NCI-H128 (cell line): ENCODE results near the gene GTF2IRD2.
"Not testable (repeated sequence)": the region's sequence is repeated elsewhere in the genome, so short reads cannot be mapped to it uniquely, and the experiment has no call there.

Experiments used
- DNase-seq: peaks from one replicate; lab custom pipeline; 2025; ENCODE audit not compliant: unreplicated experiment; lab: John Stamatoyannopoulos, UW

GTF2IRD2 gene

DNA sequence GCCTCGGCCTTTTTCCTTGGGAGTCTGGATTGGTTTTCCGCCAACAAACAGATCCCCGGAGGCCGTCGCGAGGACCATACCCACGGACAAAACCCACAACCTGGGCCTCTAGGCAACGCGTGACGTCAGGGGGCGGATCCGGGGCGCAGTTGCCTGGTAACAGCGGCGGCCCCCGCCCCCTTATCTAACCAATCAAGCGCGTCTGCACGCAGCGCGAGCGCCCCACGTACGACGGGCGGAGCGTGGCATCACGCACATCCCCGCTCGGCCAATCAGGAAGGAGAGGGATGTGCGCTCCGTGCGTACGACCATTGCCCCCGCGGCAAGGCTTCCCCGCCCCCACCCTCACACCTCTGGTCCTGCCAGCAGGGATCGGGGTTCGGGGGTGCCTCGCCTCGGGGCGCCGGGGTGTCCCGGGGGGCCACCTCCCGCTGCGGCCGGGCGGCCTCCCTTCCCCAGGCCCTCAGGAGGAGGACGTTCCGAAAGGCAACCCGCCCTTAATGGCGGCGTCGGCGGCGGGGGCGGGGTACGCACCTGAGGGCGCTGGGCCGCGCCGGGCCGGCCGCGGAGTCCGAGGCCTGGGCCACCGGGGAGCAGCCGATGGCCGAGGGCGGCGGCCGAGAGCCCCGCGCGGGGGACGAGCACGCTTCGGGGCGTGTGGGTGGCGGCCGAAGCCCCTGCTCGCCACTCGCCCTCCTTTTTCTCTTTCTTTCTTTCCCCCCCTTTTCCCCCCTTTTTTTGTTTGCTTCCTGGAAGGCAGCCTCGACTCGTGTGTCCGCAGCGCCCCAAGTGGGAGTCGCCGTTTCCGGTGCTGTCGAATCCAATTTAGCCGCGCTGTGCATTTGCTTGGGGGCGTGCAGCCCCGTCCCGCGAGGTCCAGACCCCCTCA is at the start of gene GTF2IRD2:
GTF2IRD2 (minus strand) TSS at position 773 of the 889 bp plus-strand sequence. CDS start 15,227 bp downstream, outside the sequence.
- DNase-seq = not testable (repeated sequence)

DNA sequence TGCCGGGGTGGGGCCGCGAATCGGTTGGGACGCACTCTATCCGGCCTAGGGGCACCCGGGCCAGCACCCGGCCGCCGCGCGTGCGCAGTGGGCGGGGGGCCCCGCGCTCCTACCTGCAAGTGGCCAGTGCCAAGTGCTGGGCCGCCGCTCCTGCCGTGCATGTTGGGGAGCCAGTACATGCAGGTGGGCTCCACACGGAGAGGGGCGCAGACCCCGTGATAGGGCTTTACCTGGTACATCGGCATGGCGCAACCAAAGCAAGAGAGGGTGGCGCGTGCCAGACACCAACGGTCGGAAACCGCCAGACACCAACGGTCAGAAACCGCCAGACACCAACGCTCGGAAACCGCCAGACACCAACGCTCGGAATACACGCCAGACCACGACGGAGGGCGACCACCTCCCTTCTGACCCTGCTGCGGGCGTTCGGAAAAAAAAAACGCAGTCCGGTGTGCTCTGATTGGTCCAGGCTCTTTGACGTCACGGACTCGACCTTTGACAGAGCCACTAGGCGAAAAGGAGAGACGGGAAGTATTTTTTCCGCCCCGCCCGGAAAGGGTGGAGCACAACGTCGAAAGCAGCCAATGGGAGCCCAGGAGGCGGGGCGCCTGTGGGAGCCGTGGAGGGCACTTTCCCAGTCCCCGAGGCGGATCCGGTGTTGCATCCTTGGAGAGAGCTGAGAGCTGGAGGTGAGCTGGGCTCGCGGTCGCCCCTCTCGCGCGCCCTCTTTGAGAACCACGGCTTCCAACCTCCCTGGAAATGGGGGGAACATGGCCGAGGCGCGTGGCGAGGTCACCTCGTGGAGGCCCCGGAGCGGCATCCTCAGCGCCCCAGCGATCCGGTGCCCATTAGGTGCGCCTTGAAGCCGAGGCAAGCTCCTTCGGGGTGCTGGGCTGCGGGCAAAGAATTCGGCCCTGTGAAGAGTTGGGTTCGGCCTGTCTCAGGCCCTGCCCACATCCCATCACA is 39.0 kb upstream of the GTF2IRD2 start:
- peak; percentile 30 for DNase-seq

DNA sequence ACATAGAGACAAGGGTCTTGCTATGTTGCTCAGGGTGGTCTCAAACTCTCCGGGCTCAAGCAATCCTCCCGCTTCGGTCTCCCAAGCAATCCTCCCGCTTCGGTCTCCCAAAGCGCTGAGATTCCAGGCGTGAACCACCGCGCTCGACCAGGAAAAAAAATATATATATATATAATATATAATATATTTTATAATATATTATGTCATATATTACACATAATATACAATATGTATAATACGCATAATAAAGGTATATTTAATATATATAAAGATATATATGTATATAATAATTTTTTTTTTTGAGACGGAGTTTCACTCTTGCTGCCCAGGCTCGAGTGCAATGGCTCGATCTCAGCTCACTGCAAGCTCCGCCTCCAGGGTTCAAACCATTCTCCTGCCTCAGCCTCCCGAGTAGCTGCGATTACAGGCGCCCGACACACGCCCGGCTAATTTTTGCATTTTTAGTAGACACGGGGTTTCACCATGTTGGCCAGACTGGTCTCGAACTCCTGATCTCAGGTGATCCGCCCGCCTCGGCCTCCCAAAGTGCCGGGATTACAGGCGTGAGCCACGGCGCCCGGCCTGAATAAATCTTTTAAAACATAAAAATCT is 38.2 kb upstream of the GTF2IRD2 start:
- not testable (repeated sequence) for DNase-seq

DNA sequence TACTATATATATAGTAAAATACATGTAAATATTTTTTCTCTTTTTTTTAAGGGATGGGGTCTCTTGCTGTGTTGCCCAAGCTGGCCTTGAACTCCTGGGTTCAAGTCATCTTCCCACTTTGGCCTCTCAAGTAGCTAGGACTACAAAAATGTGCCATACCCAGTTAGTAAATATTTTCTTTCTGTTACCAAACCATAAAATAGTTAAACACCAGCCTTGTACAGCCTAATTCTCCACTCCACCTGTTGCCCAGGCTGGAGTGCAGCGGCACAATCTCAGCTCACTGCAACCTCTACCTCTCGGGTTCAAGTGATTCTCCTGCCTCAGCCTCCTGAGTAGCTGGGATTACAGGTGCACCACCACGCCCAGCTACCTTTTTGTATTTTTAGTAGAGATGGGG is 33.9 kb upstream of the GTF2IRD2 start:
- DNase-seq = not testable (repeated sequence)

DNA sequence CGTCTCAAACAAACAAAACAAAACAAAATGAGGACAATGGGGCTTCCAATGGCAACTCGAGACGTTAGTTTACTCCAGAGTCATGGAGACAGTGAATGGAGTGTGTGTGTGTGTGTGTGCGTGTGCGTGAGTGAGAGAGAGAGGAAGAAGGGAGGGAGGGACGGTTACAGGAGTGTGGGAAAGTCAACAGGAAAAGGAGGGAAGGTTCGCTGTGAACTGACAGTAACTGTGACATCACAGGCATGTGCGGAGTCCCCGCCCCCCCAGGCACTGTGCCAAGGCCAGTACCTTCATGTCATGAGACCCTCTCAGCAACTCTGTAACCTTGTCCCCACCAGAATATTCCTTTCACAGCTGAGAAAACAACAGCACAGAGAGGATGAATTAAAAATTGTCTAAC is 30.7 kb upstream of the GTF2IRD2 start:
- not testable (repeated sequence) for DNase-seq

DNA sequence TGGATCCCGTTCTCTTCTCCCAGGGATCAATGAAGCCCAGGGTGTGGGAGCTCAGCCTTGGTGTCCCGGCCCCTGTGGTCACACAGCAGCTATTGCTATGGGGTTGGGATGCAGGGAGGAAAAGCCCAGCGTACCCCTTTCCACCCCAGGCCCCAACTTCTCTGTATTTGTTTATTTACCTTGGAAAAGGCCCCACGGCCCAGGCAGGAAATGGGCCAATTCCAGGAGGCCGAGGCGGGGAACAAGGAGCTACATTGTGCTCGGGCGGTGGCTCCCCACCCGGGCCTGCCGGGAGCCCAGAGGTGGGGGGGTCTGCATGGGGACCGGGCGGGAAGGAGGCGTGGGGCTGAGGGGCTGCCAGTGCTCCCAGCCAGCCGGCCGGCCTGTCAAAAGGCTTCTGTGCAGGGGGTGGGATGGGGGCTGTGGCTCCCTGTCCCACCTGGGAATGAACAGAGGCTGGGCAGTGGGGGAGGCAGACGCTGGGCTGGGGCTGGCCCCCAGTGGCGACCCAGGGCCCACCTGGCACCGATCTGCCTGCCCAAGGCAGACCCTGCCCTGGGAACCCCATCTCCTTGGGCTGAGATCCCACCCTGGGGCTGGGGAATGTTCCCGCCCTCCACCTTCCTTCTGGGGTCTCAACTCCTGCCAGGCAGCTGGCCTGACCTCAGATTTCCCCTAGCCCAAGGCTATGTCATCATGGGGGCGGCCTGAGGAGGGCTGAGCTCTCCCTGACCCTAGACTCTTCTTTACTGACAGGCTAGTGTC is 23.5 kb upstream of the GTF2IRD2 start:
- not testable (repeated sequence) for DNase-seq

DNA sequence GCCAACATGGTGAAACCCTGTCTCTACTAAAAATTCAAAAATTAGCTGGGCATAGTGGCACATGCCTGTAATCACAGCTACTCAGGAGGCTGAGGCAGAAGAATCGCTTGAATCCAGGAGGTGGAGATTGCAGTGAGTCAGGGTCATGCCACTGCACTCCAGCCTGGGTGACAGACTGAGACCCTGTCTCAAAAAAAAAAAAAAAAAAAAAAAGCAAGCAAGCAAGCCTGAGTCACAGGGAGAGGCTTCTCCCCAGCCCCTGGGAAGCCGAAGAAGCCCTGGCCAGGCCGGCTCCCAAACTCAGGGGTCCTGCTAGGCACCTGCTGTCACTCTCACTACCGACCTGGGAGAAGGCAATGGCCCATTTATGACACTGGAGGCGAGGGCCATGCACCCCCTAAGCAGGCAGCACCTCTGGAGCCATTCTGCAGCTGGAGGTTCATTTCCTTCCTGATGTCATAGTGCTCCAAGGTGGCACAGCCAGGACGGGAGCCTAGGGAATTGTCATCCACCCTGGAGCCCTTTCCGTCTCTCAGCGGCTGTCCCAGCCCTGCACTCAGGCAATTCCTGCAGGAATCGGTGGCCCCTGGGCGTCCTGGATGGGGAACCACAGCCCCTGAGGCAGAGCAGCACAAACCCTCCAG is 22.8 kb upstream of the GTF2IRD2 start:
- DNase-seq = not testable (repeated sequence)

DNA sequence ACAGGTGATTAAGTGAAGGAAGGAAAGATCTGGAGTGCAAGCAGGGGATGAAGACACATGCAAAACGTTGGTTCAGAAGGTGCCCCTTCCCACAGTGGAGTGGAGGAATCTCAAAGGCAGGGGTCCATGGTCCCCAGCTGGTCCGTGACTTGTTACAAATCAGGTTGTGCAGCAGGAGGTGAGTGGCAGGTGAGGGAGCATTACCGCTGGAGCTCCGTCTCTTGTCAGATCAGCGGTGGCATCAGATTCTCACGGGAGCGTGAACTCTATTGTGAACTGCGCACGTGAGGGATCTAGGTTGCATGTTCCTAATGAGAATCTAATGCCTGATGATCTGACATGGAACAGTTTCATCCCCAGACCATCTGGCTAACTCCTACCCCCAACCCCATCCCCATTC is 21.1 kb upstream of the GTF2IRD2 start:
- not testable (repeated sequence) for DNase-seq

DNA sequence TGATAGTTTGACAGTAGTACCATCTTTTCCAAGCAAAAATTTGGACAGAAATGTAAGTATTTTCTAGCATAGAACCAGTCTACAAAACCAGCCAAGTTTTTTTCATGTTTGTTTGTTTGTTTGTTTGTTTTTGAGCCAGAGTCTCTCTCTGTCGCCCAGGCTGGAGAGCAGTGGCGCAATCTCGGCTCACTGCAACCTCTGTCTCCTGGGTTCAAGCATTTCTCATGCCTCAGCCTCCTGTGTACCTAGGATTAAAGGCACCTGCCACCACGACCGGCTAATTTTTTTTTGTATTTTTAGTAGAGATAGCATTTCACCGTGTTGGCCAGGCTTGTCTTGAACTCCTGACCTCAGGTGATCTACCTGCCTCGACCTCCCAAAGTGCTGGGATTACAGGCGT is 14.4 kb upstream of the GTF2IRD2 start:
- DNase-seq = not testable (repeated sequence)

DNA sequence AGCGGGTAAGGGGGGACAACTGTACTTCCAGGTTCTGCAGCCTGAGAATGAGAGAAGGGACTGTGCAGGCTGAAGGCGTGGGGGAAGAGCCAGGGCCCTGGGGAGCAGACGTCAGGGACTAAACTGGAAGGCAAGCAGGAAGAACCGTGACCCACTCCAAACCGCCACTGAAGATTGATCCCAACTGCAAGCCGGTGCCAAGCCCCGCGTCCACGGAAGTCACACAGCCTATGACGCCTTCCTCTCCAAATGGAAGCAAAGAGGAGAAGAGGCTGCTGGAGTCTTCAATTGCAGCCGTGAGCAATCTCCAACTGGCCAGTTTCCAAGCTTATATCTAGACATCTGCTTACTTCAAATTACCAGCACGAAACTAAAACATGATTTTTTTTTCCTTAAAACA is 1.6 kb downstream of the GTF2IRD2 start:
- not testable (repeated sequence) for DNase-seq

DNA sequence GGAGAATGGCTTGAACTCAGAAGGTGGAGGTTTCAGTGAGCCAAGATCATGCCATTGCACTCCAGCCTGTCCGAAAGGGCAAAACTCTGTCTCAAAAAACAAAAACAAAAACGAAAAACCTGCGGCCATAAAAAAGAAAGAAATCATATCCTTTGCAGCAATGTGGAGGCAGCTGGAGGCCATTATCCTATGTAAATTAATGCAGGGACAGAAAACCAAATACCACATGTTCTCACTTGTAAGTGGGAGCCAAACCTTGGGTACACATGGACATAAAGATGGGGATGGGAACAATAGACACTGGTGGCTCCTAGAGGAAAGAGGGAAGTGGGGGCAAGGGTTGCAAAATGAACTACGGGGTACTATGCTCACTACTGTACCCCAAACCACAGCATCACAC is 21.0 kb downstream of the GTF2IRD2 start:
- DNase-seq = not testable (repeated sequence)

DNA sequence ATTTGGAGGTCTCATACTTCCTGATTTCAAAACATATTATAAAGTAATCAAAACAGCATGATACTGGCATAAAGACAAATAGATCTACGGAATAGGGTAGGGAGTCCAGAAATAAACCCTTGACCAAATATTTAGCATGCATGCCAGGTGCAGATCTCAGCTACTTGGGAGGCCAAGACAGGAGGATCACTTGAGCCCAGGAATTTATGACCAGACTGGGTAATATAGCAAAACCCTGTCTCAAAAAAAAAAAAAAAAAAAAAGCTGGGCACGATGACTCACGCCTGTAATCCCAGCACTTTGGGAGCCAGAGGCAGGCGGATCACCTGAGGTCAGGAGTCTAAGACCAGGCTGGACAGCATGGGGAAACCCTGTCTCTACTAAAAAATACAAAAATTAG is 21.4 kb downstream of the GTF2IRD2 start:
- not testable (repeated sequence) for DNase-seq

DNA sequence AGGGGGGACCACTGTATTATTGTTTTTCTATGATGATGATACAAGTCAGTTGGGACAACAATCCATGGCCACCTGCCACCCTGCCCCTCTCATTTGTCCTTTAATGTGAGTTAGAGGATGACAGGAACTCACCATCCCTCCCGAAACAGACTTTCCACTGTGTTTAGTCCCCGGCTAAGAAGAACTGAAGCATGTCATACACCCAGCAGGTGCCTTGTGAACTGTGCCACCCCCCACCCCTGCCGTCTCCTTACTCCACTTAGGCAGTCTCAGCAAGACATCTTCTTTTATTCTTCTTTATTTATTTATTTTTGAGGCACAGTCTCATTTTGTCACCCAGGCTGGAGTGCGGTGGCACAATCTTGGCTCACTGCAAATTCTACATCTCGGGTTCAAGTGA is 30.1 kb downstream of the GTF2IRD2 start:
- DNase-seq = not testable (repeated sequence)

DNA sequence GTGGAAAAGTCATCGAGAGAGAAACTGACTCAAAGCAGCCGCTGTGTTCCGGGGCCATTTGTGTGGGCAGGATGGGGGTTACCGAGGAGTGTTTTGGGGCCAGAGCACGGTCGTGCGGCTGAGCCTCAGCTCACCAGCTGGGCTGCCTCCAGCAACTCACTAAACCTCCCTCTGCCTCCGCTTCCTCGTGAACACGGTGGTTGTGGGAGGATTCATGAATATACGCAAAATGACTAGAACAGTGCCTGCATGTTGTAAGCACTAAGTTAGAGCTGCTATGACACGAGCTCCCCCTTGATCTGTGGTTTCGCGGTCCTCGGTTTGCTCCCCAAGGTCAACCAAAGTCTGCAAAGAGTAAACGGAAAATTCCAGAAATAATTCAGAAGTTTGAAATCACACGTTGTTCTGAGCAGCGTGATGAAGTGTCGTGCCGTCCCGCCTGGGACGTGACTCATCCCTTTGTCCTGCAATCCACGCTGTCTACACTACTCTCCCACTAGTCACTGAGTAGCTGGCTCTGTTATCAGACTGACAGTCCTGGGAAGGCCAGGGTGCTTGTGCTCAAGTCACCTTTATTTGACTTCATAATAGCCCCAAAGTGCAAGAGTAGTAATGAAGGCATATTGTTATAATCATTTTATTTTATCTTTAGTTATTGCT is 31.1 kb downstream of the GTF2IRD2 start:
- not testable (repeated sequence) for DNase-seq

DNA sequence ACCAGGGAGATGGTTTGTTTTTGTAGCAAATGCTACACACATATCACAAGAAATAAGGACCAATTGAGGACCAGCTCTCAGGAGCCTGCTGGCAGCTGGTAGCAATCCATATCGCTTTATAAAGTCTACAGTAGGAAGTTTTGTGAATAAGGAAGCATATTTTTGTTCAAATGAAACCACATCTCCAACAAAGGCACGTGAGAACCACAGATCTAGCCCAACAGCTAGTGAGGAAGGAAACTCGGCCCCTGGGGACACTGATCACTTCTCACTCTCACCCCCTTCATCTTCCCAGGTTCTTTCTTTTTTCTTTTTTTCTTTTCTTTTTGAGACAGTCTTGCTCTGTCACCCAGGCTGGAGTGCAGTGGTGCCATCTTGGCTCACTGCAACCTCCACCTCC is 35.5 kb downstream of the GTF2IRD2 start:
- not testable (repeated sequence) for DNase-seq

DNA sequence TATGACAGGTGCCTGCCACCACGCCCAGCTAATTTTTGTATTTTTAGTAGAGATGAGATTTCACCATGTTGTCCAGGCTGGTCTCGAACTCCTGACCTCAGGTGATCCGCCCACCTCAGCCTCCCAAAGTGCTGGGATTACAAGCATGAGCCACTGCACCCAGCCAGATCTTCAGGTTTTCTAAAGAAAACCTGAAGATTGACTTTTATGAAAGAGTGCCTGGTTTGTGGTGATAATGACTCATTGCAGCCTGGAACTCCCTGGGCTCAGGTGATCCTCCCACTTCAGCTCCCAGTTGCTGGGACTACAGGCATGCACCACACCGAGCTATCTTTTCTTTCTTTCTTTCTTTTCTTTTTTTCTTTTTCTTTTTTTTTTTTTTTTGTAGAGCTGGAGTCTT is 52.8 kb downstream of the GTF2IRD2 start:
- DNase-seq = not testable (repeated sequence)

DNA sequence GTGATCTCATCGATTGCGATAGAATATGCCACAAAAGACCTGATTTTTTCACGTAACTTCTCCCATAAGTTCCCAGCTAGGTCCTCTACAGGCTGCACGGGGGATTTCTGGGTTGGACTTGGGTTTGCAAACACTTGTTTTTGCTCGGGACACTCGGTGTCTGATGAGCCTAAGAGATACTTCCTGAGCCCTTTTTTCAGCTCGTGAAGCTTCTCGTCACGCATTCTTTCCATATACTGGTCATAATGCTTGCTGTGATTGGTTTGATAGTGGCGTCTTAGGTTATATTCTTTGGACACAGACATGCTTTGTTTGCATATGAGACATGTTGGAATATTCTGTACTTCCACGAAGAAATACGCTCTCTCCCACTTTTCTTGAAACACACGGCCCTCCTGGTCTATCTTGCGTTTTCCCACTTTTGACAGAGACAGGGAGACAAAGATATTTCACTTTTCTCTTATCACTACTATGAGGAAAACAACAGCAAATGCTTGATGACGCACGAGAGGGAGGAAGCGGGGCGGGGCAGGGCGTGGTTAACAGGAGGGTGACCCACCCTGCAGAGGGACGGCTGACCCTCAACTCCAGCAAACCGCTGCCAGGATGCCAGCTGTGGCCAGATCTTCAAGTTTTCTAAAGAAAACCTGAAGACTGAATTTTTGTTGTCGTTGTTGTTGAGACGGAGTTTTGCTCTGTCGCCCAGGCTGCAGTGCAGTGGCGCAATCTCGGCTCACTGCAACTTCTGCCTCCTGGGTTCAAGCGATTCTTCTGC is 53.4 kb downstream of the GTF2IRD2 start:
- not testable (repeated sequence) for DNase-seq

DNA sequence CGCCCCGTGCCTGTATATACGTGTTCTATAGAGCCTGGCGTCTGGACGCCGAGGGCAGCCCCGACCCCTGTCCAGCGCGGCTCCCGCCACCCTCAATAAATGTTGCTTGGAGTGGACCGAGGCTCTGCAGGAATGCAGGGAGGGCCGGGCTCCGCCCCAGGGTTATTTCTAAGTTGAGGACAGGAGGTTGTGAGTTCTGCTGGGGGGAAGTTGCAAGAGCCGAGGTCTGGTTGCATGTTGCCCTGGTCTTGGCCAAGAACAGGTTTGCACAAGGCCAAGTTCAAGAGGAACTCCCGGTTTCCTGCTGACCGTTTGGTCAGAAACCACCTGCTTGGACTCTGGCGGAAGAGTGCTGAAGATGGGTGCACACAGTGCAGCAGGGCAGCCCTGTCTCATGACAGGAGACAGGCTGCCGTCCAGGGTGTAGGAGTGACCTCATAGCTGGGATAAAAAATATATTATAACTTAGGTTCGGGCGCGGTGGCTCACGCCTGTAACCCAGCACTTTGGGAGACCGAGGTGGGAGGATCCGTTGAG is 62.1 kb downstream of the GTF2IRD2 start:
- DNase-seq = not testable (repeated sequence)
